ENCODE results near the gene MYH11. TPM values are rescaled to one million over a fixed set of nuclear protein-coding genes. Genes with fewer than 3 reads are reported as not detected.
A peak's percentile ranks its signal among the peaks of the same experiment; 100 is the strongest.

Gene MYH11
- total RNA-seq, 1 donor from 2014 or later = 102 TPM

- DNase-seq (peak; percentile 64), ATAC-seq (peak; percentile 77 to 84)
- Histone ChIP-seq H3K4me1 (peaks cover 5% of the 10 kb centered on the region), H3K9me3 (no peaks in the 10 kb centered on the region), H3K27me3 (ENCODE audit: low read depth) (no peaks in the 10 kb centered on the region), H3K27ac (no peak overlapping the region), H3K36me3 (peaks cover 57% of the 10 kb centered on the region), H3K4me3 (no peak overlapping the region)
- TF ChIP-seq CTCF (IDR thresholded peaks at IDR 0.05) = peak; percentile 87
- intact Hi-C loops (cut with DNase I) = no loop called here
Observed at GRCh38 chr16:15704545-15704987, 152.3 kb downstream of the MYH11 start.

DNA sequence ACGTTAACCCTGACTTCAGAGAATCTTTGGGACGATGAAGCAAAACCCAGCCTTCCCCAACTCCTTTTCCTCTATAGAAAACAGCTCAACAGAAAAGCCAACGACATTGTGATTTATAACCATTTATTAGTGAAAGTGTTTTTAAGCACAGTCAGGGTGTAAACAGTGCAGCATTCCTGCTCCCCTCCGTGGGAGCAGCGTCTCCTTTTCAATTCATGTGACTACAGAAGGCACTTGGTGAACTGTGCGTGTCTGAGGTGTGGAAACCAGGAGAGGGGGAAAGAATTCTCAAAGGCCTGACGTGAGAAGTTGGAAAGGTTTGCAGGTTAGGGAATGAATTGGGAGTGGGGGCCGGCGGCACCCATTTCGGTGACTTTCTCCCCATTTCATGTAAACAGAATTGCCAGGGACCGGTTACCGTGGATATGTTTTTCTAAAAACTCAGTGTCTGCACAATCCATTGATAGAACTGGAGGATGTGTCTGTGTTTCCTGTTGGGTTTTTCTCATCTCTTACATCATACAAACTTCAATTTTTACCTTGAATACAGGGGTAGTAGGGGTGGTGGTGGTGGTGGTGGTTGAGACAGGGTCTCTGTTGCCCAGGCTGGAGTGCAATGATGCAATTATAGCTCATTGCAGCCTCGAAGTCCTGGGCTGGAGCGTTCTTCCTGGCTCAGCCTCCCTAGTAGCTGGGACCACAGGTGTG lies 153.6 kb downstream of the MYH11 start:
- no peak for ATAC-seq
- no peaks in the 10 kb centered on the region for H3K9me3 ChIP-seq
- DNase-seq = no peak
- no peak overlapping the region for H3K4me3 ChIP-seq
- H3K36me3 ChIP-seq = peaks cover 63% of the 10 kb centered on the region
- intact Hi-C loops (cut with DNase I) = no loop called here
- peaks cover 5% of the 10 kb centered on the region for H3K4me1 ChIP-seq
- H3K27me3 ChIP-seq (ENCODE audit: low read depth) = no peaks in the 10 kb centered on the region
- TF ChIP-seq CTCF (IDR thresholded peaks at IDR 0.05) = no peak
- no peak overlapping the region for H3K27ac ChIP-seq

- Histone ChIP-seq H3K27me3 (ENCODE audit: low read depth) (no peaks in the 10 kb centered on the region), H3K36me3 (peaks cover 64% of the 10 kb centered on the region), H3K4me3 (no peak overlapping the region), H3K27ac (no peak overlapping the region), H3K9me3 (no peaks in the 10 kb centered on the region), H3K4me1 (peaks cover 5% of the 10 kb centered on the region)
- no peak for ATAC-seq
- DNase-seq = no peak
- intact Hi-C loops (cut with DNase I) = no loop called here
- TF ChIP-seq CTCF (IDR thresholded peaks at IDR 0.05) = no peak
Observed at GRCh38 chr16:15701975-15702970, 154.6 kb downstream of the MYH11 start.

DNA sequence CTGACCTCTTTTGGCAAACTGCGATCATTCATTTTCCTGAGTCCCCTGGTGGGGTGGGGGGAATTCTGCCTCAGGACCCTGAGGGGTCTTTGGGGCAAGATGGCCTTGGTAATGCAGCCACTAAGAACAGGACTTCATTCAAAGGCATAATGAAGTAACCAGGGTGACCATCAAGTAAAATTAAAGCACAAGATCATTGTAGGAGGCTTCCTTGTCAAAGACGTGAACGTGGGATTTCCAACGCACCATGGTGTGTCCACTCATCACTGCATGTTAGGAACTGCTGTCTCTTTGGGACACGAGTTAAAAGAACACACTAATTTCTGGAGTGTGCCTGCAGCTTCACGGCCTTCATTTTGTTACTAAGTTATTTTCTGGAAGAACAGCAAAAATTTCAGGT lies 155.5 kb downstream of the MYH11 start:
- DNase-seq (no peak), ATAC-seq (no peak)
- Histone ChIP-seq H3K4me1 (peaks cover 5% of the 10 kb centered on the region), H3K36me3 (peaks cover 69% of the 10 kb centered on the region), H3K27me3 (ENCODE audit: low read depth) (no peaks in the 10 kb centered on the region), H3K9me3 (no peaks in the 10 kb centered on the region), H3K4me3 (no peak overlapping the region), H3K27ac (no peak overlapping the region)
- TF ChIP-seq CTCF (IDR thresholded peaks at IDR 0.05) = no peak
- intact Hi-C loops (cut with DNase I) = no loop called here

DNA sequence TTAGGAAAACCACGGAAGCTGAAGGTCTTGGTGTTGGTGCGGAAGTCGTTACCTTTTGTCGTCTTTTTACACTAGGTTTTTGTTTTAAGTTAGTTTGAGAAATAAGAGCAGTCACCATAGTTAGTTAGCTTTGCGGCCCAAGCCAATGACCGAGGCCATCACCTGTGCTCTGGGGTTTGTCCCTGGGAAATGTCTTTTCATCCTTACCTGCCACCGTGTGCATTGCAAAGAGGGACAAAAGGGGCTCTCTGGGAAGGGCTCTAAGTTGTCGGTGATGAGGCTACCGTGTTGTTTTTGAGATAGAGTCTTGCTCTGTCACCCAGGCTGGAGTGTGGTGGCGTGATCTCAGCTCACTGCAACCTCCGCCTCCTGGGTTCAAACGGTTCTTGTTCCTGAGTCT lies 157.0 kb downstream of the MYH11 start:
- Histone ChIP-seq H3K27ac (no peak overlapping the region), H3K4me1 (peaks cover 2% of the 10 kb centered on the region), H3K4me3 (no peak overlapping the region), H3K36me3 (peaks cover 81% of the 10 kb centered on the region), H3K9me3 (no peaks in the 10 kb centered on the region), H3K27me3 (ENCODE audit: low read depth) (no peaks in the 10 kb centered on the region)
- TF ChIP-seq CTCF (IDR thresholded peaks at IDR 0.05) = no peak
- intact Hi-C loops (cut with DNase I) = no loop called here
- DNase-seq = no peak
- ATAC-seq = no peak
